ENCODE data around the gene ZNF367. TPM values are rescaled to one million over a fixed set of nuclear protein-coding genes. Genes with fewer than 3 reads are reported as not detected.
A peak's percentile ranks its signal among the peaks of the same experiment; 100 is the strongest.
"Not testable (repeated sequence)": the region's sequence is repeated elsewhere in the genome, so short reads cannot be mapped to it uniquely, and the experiment has no call there.

The ZNF367 gene
- polyA plus RNA-seq, 1 donor, result 5.2 TPM

- DNase-seq (ENCODE audit: low read depth), result no peak
Observed at GRCh38 chr9:96363175-96363967, 54.8 kb downstream of the ZNF367 start.

- DNase-seq (ENCODE audit: low read depth), result not testable (repeated sequence)
Observed at GRCh38 chr9:96362119-96362518, 56.1 kb downstream of the ZNF367 start.

GRCh38 chr9:96361668-96362067 is 56.5 kb downstream of the ZNF367 start:
- no peak for DNase-seq (ENCODE audit: low read depth)

- DNase-seq (ENCODE audit: low read depth), result no peak
Observed at GRCh38 chr9:96360976-96361375, 57.2 kb downstream of the ZNF367 start.

GRCh38 chr9:96360523-96360922 is 57.6 kb downstream of the ZNF367 start:
- not testable (repeated sequence) for DNase-seq (ENCODE audit: low read depth)

GRCh38 chr9:96350866-96351265 is 67.3 kb downstream of the ZNF367 start:
- DNase-seq (ENCODE audit: low read depth), result no peak

GRCh38 chr9:96348261-96348660 is 69.9 kb downstream of the ZNF367 start:
- DNase-seq (ENCODE audit: low read depth), result no peak

- no peak for DNase-seq (ENCODE audit: low read depth)
Observed at GRCh38 chr9:96345551-96345950, 72.6 kb downstream of the ZNF367 start.

GRCh38 chr9:96344458-96345180 is 73.6 kb downstream of the ZNF367 start:
- DNase-seq (ENCODE audit: low read depth), result peak; percentile 35

- DNase-seq (ENCODE audit: low read depth), result no peak
Observed at GRCh38 chr9:96343515-96344360, 74.4 kb downstream of the ZNF367 start.

GRCh38 chr9:96342571-96343245 is 75.5 kb downstream of the ZNF367 start:
- no peak for DNase-seq (ENCODE audit: low read depth)

- no peak for DNase-seq (ENCODE audit: low read depth)
Observed at GRCh38 chr9:96340707-96341106, 77.5 kb downstream of the ZNF367 start.

GRCh38 chr9:96338299-96338698 is 79.9 kb downstream of the ZNF367 start:
- no peak for DNase-seq (ENCODE audit: low read depth)

Other genes starting within 250 kb of the ZNF367 start
- 1.0 TPM for gene HSD17B3, start 116.2 kb downstream of the ZNF367 start, polyA plus RNA-seq (ENCODE audit: insufficient read length)
- gene SLC35D2, start 34.7 kb downstream of the ZNF367 start, polyA plus RNA-seq (ENCODE audit: insufficient read length), result 26.1 TPM
- gene HABP4, start 31.8 kb upstream of the ZNF367 start, polyA plus RNA-seq (ENCODE audit: insufficient read length), result 11.9 TPM
- 13.5 TPM for gene CDC14B, start 201.5 kb upstream of the ZNF367 start, polyA plus RNA-seq (ENCODE audit: insufficient read length)
- gene PRXL2C, start 236.9 kb upstream of the ZNF367 start, polyA plus RNA-seq (ENCODE audit: insufficient read length), result 10.6 TPM

Data from forelimb muscle (tissue), 1 donor.